GM19468 (cell line): ENCODE data around the gene MYO1B.

Experiments
- ATAC-seq: cut with Tn5 transposase; IDR thresholded peaks from one replicate; pipeline ENCODE4 v1.9.1; 2021; ENCODE audit warnings: mild to moderate bottlenecking, moderate library complexity, moderate number of reproducible peaks; ENCODE audit not compliant: unreplicated experiment; ENCODE audit errors: extremely low read depth

The MYO1B gene

DNA sequence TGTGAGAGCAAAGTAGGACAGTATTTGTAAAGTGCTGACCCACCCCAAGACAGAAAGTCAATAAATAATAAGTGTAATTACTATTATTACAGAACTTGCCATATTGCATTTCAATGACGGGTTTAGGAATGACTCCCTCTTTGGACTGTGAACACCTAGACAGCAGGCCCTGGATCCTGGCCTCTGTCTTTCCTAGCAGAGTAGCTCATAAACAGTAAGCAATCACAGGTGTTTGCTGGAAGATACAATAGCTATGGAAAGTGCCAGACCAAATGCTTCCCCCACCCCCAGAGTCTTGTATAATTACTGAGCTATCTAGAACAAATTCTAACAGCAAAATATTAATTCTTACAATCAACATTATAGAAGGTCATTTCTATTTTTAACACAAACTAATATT lies 20.1 kb upstream of the MYO1B start:
- ATAC-seq: no peak

DNA sequence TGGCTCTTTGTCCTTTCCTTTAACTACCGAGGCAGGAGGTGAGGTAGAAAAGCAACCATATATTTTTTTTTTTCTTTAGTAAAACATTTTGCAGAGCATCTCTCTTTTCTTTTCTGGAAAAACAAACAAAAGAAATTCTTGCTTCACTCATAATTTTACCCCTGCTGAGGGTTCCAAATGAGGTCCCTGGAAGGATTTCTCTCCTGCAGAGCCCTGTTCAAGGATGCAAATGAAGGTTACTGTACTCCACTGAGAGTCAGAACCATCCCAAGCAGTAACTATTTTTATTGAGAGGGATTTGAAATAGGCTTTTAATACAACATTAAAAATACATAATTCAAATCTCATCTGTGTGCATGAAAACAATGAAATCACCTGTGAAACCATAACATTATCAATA lies 19.5 kb upstream of the MYO1B start:
- ATAC-seq: no peak

DNA sequence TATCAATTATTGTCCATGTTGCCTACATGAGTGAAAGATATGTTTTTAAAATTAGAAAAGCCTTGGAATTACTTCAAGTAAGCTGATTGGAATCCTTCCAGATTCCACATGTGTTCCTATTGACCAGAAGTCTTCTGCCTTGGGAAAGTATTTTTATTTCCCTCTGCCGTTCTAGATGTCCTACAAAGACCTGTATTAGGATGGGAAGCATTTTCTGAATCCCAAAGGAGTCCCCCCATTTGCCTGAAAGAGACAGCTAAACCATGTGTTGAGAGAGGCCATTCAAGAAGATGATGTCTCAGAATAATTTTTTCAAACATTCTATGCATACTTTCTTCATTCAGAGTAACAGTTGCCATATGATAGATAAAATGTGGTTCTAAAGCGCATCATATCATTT lies 19.0 kb upstream of the MYO1B start:
- ATAC-seq: no peak

DNA sequence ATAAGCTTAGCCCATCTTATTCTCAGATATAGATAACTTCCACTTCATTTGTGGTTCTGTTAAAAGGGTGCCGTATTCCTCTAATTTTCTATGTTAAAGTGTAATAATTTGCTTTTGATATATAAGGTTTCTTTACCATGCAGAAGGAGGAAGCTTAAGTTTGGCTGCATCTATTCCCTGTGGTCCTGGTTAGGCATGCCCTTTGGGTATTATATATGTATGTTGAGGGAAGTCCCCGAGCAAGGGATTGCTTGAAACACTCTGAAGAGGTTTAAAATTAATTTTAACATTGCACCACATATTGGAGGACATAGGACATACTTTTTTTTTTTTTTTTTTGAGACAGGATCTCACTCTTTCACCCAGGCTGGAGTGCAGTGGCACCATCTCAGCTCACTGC lies 16.9 kb upstream of the MYO1B start:
- ATAC-seq: no peak

DNA sequence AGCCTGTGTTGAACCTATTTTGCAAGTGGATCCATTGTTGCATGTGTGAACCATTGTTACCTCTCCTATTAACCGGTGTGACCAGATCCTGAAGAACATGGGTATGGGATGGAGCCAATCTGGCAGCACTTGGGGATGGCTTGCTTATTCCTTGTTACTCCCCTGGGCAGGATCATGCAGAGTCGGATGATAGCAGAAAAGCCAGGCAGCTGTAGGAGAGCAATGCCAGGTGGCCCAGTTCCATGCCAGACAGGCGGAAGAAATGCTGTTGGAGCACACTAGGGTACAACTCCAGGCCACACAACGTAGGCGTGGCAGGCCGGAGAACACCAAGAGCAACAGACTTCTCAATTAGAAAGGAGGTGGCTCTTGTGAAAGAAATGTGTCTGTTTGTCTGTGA lies 16.3 kb upstream of the MYO1B start:
- no peak for ATAC-seq

DNA sequence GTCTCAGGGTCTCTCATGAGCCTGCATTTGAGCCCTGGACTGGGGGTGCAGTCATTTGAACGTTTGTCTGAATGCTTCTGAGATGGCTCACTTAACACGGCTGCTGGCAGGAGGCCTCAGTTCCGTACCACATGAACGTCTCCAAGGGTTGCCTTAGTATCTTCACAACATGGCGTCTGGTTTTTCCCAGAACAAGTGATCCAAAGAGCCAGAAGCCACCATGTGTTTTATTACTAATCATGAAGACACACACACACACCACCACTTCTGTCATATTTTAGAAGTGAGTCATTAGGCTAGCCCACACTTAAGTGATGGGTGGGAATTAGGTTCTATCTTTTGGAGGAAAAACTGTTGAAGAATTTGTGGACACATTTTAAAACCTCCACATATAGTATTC lies 15.0 kb upstream of the MYO1B start:
- ATAC-seq: no peak

DNA sequence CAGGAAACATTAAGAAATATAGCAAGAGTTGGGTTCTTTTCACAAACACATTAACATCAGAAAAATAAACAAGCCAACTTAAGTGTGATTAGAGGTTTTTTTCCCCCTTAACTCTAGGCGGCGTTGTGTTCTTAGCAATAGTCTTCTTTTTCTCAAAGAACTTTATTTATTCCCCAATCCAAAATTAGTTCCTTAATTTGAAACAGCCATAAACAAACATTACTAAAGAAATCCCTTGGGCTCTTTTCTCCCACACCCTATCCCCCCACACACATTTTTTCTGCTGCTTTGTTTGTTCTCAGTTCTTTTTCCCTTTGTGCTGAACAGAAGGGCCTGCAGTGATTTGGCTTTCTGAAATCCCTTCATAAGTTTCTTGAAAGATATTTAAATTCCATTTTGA lies 13.2 kb upstream of the MYO1B start:
- ATAC-seq: no peak

DNA sequence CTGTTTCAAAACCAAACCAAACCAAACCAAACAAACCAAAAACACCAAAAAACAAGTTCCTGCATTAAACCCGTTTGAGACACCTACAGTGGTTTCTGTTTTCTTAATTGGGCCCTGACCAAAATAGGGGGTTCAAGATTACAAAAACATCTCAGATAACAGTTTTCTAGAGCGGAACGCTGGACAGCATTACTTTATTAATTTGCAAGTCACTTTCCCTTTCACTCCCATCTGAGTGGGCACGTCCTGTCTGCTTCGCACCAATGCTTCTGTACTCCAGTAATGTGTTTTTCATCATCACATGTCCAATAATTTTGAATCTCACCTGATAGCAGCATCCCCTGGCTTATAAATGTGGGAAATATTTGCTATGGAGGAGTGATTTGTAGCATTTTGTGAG lies 11.7 kb upstream of the MYO1B start:
- ATAC-seq: no peak

DNA sequence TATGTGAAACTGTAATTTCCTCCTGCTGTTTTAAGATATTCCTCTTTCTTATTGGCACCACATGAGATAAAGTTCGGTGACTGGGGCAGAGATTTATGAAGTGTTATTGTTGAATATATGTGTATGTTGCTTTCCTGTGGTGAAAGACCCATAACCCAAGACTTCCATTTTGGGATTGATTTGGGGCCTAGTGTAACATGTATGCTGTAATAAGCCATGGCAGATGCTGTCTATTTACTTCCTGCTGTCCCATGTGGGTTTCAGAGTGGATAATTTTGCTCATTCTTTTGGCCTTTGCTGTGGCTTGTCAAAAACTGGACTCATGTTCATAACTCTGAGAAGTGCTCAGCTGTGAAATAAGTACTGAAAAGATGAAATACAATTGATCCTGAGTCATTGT lies 10.8 kb upstream of the MYO1B start:
- no peak for ATAC-seq

DNA sequence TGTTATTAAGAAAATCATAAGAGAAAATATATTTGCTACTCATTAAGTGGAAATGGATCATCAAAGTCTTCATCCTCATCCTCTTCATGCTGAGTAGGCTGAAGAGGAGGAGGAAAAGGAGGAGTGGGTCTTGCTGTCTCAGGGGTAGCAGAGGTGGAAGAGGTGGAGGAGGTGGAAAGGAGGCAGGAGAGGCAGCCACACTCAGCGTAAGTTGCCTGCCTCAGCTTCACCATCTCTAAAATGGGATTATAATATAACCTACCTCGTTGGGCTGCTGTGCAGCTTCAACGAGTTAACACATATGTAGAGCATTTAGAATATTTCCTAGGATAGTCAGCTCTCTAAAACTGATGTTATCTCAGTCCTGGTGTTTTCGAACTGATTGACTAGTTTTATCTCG lies 4.3 kb upstream of the MYO1B start:
- no peak for ATAC-seq

DNA sequence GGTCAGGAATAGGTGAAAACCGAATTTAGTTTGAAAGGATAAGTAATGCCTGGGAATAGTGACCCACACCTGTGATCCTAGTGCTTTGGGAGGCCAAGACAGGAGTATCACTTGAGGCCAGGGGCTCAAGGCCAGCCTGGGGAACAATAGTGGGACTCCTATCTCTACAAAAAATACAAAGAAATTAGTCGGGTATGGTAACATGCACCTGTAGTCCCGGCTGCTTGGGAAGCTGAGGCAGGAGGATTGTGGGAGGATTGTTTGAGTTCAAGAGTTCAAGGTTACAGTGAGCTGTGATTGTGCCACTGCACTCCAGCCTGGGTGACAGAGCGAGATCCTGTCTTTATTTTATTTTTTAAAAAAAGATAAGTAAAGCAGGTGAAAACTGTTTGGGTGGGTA lies 3.8 kb upstream of the MYO1B start:
- no peak for ATAC-seq

DNA sequence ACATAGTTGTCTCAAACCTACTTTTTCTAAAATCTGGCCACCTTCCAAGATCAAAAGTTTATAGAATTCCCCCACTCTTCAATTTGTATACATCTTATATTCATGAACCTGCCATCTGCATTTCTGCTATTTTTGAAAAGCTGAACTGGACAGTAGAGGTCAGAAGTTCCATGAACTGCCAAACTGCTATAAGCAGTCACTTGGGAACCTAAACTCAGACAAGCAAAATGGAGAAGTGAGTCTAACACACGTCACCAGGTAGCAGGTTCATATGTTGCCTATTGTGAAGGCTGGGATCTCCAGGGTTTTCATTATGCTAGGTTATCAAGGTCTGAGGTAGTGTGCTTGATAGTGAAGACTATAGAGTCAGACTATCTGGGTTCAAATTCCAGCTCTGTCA lies 2.0 kb upstream of the MYO1B start:
- no peak for ATAC-seq

DNA sequence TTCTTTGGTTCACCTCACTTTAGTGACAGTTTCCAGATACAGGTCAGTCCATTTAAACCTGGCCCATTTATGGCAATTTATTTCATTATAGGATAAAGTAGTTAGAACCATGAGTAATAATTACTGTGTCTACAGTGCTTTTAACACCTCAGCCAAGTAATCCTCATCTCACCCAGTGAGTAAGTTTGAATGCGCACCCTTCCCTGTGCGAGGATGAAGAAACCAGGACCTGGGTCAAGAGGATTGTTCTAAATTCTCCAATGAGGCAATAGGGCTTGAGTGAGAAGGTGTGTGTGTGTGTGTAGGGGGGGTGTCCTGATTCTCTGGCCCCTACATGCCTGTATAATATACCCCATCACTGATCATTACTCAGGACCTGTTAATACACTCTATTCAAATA lies 854 bp upstream of the MYO1B start:
- no peak for ATAC-seq

DNA sequence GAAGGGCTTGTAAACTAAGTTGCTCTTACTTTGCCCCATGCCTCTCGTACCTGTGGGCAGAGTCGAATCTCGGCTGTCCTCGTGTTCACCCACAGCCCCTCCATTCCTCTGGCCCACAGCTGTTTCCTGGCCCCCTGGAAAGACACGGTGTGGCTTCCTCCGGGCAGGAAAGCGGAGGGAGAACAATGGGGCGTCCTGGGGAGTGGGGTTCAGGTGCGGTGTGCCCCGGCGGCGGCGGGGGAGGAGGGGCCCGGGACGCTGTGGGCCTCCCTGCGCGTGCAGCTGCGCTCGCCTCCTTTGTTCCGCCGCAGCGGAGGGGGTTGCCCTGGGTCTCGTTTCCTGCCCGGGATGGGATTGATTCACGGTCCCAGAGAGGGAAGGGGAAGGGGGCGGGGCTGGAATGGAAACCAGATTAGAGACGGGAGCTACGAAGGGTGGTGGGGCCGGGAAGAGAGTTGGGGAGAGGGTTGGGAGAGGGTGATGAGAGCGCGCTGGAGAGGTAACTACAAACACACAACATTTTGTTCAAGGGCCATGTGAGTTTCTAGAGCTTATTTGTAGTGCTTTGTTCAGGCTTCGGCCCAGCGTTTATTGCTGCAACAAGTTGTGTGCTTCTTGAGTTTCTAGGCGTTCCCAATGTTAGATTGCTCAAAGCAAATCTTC lies 796 bp downstream of the MYO1B start:
- no peak for ATAC-seq

DNA sequence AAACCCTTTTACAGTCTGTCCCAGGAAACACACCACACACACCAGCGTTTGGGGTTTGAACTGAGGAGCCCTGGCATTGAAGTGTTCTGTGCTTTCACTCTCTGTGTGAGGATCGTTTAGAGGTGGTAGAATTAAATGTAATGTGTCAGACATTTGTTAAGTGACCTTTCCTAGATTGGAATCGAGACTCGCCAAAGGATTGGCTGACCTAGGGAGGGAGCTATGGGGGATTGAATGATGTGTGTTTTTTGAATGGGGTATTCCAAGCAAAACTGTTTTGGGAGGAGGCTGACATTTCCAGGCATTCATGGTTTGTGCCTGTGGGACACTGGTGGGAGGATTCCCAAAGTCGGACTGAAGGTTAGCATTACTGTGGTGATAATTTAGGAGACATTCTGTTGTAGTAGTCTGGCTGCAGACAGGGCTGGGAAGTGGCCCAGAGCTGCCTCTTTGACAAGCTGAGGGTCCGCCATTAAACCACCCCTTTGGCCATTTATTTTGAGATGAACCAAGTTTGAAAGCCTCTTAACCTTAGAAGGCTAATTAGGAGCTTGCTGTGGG lies 1.7 kb downstream of the MYO1B start:
- no peak for ATAC-seq

DNA sequence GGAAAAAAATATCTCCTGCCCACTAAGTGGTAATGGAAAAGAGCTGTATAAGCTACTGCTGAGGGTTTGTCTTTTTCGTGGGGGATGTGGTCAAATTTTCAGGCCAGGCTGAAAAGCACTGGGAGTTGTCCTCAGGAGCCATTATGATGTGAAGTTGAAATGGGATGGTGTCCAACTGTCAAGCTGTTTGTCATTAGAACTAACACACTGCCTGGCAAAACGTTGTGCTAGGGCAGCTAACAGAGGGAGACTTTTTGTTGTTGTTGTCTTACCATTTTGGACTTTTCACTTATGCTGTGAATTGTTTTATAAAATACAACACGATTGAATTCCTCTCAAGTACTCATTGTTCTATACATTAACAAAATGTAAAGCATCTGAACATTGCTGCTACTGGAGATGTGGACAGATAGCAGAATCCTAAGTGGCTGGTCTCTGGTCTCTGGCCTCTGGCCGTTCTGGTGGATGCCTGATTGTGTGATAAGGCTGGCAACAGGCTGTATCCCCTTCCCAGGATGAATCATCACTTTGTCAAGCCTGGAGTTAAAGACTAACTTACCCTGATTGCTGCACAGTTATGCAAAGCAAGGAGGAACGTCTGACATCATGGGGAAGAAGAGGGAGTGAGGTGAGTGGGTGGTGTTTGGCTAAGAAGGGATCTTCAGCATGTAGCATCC lies 2.3 kb downstream of the MYO1B start:
- ATAC-seq: peak; percentile 44

DNA sequence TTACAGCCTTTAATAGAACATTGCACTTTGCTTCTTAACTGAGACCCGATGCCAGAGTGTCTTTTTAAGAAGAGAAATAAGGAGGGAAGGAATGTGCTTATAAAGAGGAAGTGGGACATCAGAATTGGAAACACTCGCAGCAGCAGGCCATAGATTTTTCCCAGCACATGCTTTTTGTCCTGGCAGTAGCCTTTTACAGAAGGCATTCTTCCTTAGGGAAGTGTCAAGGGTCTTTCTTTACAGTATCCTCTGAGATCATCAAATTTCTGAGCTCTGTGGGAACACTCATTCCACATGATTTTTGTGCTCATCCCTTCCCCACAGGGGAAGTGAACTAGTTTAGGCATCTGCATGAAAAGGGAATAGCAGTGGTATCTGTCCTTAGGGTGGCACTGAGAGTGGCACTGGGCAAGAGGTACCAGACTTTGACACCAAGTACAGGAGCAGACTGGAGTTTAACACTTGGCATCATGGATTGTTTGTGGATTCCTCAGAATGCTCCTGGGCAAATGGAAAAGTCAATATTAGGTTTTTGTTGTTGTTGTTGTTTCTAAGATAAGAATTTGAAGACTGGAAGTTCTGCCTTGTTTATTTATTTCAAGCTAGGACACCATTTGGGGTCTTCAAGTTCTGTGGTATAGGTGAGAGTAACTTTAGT lies 4.1 kb downstream of the MYO1B start:
- no peak for ATAC-seq

DNA sequence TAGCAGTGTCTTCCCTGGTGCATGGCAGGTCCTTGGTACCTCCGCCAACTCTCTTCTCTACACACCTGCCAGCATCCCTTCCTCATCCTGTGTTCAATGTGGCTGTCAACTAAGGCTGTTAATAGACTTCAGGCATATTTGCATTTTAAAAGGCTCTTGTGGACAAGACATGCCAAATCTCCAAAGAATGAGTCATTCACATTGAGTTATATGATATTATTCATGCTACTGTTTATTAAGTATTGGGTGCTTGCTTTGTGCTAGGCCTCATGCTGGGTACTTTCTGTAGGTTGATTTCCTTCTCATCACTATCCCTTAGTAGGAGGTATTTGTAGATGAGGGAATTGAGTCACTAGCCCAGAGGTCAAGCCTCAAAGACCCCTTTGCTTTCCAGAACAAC lies 5.2 kb downstream of the MYO1B start:
- no peak for ATAC-seq

DNA sequence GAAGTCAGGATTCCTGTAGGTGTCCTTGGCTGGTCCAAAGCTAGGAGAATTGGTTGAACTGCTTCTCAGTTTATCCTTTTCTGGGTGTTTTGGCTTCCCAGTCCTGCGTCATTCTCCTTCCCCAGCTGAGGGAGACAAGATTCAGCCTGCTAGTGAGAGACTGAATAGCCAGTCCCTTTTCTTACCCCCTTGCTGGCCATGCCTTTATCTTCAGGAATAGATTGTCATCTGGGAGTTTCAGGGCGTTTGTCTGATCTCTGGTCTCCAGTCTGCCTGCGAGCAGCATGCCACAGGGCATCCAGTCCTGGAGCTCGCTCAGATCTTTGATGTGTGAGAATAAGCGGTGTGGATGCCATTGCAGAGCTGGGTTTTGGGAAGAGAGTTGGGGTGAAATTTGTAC lies 5.8 kb downstream of the MYO1B start:
- no peak for ATAC-seq

DNA sequence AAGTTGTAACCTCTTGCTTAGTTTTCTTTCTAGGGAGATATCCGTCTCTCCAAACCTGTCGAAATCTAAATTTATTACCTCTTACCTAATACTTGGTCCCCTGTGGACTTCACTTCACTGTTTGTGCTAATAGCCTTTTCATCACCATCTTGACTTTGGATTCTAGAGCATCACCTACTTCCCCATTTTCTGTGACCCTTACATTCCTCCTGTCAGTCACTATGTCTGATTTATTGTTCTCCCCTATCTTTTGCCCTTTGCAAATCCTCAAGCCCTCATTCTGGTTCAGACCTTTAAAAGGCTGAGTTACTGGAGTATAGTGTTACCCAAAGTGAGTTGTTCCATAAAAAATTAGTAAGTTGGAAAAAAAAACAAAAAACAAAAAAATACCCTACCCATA lies 7.5 kb downstream of the MYO1B start:
- ATAC-seq: no peak

DNA sequence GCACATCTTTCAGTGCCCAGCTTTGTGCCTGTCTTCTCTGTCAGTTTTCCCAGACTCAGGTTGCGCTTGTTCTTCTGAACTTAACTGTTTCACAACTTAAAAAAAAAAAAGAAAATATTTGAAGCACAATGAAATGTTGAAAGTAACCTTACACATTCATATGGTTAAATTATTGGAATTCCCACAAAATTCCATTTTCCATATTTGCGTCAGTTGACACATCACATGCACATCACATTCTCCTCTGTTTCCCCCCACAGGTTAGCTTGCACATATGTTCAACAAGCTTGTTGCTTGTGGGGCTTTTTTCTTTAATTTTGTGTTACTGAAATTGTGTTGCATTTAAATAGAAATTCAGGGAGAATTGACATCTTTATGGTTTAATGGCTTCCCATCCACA lies 8.3 kb downstream of the MYO1B start:
- no peak for ATAC-seq

DNA sequence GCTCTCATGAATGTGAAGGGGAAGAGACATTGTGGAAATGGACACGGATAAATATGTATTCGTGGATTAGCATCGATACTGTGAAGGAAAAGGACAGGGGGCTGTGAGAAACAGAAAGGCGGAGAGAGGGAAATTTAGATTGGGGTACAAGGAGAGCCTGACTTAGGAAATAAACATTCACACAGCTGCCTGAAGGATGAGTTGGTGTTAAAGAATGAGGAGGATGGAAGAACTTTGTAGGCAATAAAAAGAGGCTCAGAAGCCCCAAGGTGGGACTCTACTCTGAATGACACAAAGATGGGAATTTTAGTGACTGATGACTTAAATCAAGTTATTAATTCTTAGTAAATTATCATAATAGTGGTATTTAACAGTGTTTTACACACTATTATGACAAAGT lies 10.1 kb downstream of the MYO1B start:
- ATAC-seq: no peak
